Activated naive CD4-positive, alpha-beta T cell treated with anti-CD3 and anti-CD28 coated beads, Interleukin-2, amount 10 ng/mL, durations not matched to agents 5 hours and 36 hours (primary cell): ENCODE results near the gene USP17L21. TPM values are rescaled to one million over a fixed set of nuclear protein-coding genes. Genes with fewer than 3 reads are reported as not detected.

Experiments used
- total RNA-seq, 2 experiments: library from RNA; stranded (reverse); gene quantifications; one replicate each; pipeline ENCODE4 v1.2.3, GENCODE V29; 2021

Gene USP17L21
- not detected for total RNA-seq

GRCh38 chr4:9262572-9262971 lies at the start of gene USP17L21:
Gene USP17L21, plus strand, starts transcription at chr4:9262872. Its CDS starts 0 bp downstream, at chr4:9262872.

GRCh38 chr4:9215105-9215504 lies 47.6 kb upstream of the USP17L21 start, which contains the start of gene USP17L11:
Gene USP17L11, plus strand, starts transcription at chr4:9215405. Its CDS starts 0 bp downstream, at chr4:9215405.

GRCh38 chr4:9219852-9220251 lies 42.8 kb upstream of the USP17L21 start, which contains the start of gene USP17L12:
Gene USP17L12, plus strand, starts transcription at chr4:9220152. Its CDS starts 0 bp downstream, at chr4:9220152.

GRCh38 chr4:9224596-9224995 lies 38.1 kb upstream of the USP17L21 start, which contains the start of gene USP17L13:
Gene USP17L13, plus strand, starts transcription at chr4:9224896. Its CDS starts 0 bp downstream, at chr4:9224896.

GRCh38 chr4:9234085-9234484 lies 28.6 kb upstream of the USP17L21 start, which contains the start of gene USP17L15:
Gene USP17L15, plus strand, starts transcription at chr4:9234385. Its CDS starts 0 bp downstream, at chr4:9234385.

GRCh38 chr4:9243579-9243978 lies 19.1 kb upstream of the USP17L21 start, which contains the start of gene USP17L17:
Gene USP17L17, plus strand, starts transcription at chr4:9243879. Its CDS starts 0 bp downstream, at chr4:9243879.

GRCh38 chr4:9247953-9248680 lies 14.6 kb upstream of the USP17L21 start, which contains the start of gene USP17L18:
Gene USP17L18, plus strand, starts transcription at chr4:9248630. Its CDS starts 0 bp downstream, at chr4:9248630.

GRCh38 chr4:9253078-9253477 lies 9.6 kb upstream of the USP17L21 start, which contains the start of gene USP17L19:
Gene USP17L19, plus strand, starts transcription at chr4:9253378. Its CDS starts 0 bp downstream, at chr4:9253378.

GRCh38 chr4:9257824-9258223 lies 4.8 kb upstream of the USP17L21 start, which contains the start of gene USP17L20:
Gene USP17L20, plus strand, starts transcription at chr4:9258124. Its CDS starts 0 bp downstream, at chr4:9258124.

GRCh38 chr4:9267319-9267718 lies 4.6 kb downstream of the USP17L21 start, which contains the start of gene USP17L22:
Gene USP17L22, plus strand, starts transcription at chr4:9267619. Its CDS starts 0 bp downstream, at chr4:9267619.

Other genes starting within 250 kb of the USP17L21 start
- not detected for gene FAM90A26, start 92.5 kb upstream of the USP17L21 start, total RNA-seq
- not detected for gene USP17L10, start 52.2 kb upstream of the USP17L21 start, total RNA-seq
- gene USP17L11, start 47.5 kb upstream of the USP17L21 start, total RNA-seq = not detected
- gene USP17L12, start 42.7 kb upstream of the USP17L21 start, total RNA-seq = not detected
- gene USP17L13, start 38.0 kb upstream of the USP17L21 start, total RNA-seq = not detected
- not detected for gene USP17L15, start 28.5 kb upstream of the USP17L21 start, total RNA-seq
- not detected for gene USP17L17, start 19.0 kb upstream of the USP17L21 start, total RNA-seq
- gene USP17L18, start 14.2 kb upstream of the USP17L21 start, total RNA-seq = not detected
- not detected for gene USP17L19, start 9.5 kb upstream of the USP17L21 start, total RNA-seq
- not detected for gene USP17L20, start 4.7 kb upstream of the USP17L21 start, total RNA-seq
- not detected for gene USP17L22, start 4.7 kb downstream of the USP17L21 start, total RNA-seq
- not detected for gene USP17L24, start 62.3 kb downstream of the USP17L21 start, total RNA-seq
- not detected for gene USP17L25, start 67.0 kb downstream of the USP17L21 start, total RNA-seq
- gene USP17L26, start 71.8 kb downstream of the USP17L21 start, total RNA-seq = not detected
- not detected for gene USP17L5, start 76.5 kb downstream of the USP17L21 start, total RNA-seq
- gene USP17L27, start 81.3 kb downstream of the USP17L21 start, total RNA-seq = not detected
- not detected for gene USP17L28, start 86.0 kb downstream of the USP17L21 start, total RNA-seq
- not detected for gene USP17L29, start 90.8 kb downstream of the USP17L21 start, total RNA-seq
- not detected for gene USP17L30, start 100.3 kb downstream of the USP17L21 start, total RNA-seq
- gene DEFB131A, start 181.5 kb downstream of the USP17L21 start, total RNA-seq = not detected